Parathyroid adenoma (tissue), 2 donors: Measurements from ENCODE around the gene TEX22.

ENCODE experiments used
- H2AFZ ChIP-seq: fragments of 300-600 bp; sonication (generic); one replicate; pipeline ENCODE4 v1.7.0; 2017; ENCODE audit warnings: antibody characterized with exemption, mild to moderate bottlenecking
- H3K27ac ChIP-seq: fragments of 300-600 bp; sonication (generic); one replicate; pipeline ENCODE4 v1.7.0; 2017
- H3K27me3 ChIP-seq: fragments of 300-600 bp; sonication (generic); one replicate; pipeline ENCODE4 v1.7.0; 2017; ENCODE audit warnings: low read length; ENCODE audit not compliant: control insufficient read depth, insufficient read depth
- H3K36me3 ChIP-seq: fragments of 300-600 bp; sonication (generic); one replicate; pipeline ENCODE4 v1.7.0; 2017; ENCODE audit warnings: low read length; ENCODE audit not compliant: control insufficient read depth, insufficient read depth
- H3K4me1 ChIP-seq: fragments of 300-600 bp; sonication (generic); one replicate; pipeline ENCODE4 v1.7.0; 2017; ENCODE audit warnings: control low read depth
- H3K4me2 ChIP-seq: fragments of 300-600 bp; sonication (generic); one replicate; pipeline ENCODE4 v1.7.0; 2017; ENCODE audit warnings: low read length
- H3K4me3 ChIP-seq: fragments of 300-600 bp; sonication (generic); one replicate; pipeline ENCODE4 v1.7.0; 2017; ENCODE audit warnings: low read depth, low read length
- H3K79me2 ChIP-seq: fragments of 300-600 bp; sonication (generic); one replicate; pipeline ENCODE4 v1.7.0; 2017; ENCODE audit warnings: control low read depth
- H3K9ac ChIP-seq: fragments of 300-600 bp; sonication (generic); one replicate; pipeline ENCODE4 v1.7.0; 2017; ENCODE audit warnings: mild to moderate bottlenecking
- H3K9me3 ChIP-seq: fragments of 300-600 bp; sonication (generic); one replicate; pipeline ENCODE4 v1.7.0; 2017; ENCODE audit warnings: low read length; ENCODE audit not compliant: control insufficient read depth
- TF ChIP-seq, protein P1 (sequence below): fragments of 300-600 bp; sonication (generic); IDR thresholded peaks from one replicate; pipeline ENCODE4 v1.7.0; 2017; ENCODE audit warnings: antibody characterized with exemption, mild to moderate bottlenecking
- donor health status: primary hyperparathyroidism.

The TEX22 gene

GRCh38 chr14:105383083-105383730 lies 15.1 kb upstream of the TEX22 start:
- no peak overlapping the region for H3K27ac ChIP-seq
- H2AFZ ChIP-seq = no peak overlapping the region
- H3K36me3 ChIP-seq = no peaks in the 10 kb centered on the region
- no peak overlapping the region for H3K4me2 ChIP-seq
- no peaks in the 10 kb centered on the region for H3K4me1 ChIP-seq
- no peaks in the 10 kb centered on the region for H3K27me3 ChIP-seq
- H3K9ac ChIP-seq = no peak overlapping the region
- no peaks in the 10 kb centered on the region for H3K9me3 ChIP-seq
- TF ChIP-seq, protein P1, sequence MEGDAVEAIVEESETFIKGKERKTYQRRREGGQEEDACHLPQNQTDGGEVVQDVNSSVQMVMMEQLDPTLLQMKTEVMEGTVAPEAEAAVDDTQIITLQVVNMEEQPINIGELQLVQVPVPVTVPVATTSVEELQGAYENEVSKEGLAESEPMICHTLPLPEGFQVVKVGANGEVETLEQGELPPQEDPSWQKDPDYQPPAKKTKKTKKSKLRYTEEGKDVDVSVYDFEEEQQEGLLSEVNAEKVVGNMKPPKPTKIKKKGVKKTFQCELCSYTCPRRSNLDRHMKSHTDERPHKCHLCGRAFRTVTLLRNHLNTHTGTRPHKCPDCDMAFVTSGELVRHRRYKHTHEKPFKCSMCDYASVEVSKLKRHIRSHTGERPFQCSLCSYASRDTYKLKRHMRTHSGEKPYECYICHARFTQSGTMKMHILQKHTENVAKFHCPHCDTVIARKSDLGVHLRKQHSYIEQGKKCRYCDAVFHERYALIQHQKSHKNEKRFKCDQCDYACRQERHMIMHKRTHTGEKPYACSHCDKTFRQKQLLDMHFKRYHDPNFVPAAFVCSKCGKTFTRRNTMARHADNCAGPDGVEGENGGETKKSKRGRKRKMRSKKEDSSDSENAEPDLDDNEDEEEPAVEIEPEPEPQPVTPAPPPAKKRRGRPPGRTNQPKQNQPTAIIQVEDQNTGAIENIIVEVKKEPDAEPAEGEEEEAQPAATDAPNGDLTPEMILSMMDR = no peak
- no peaks in the 10 kb centered on the region for H3K79me2 ChIP-seq
- no peak overlapping the region for H3K4me3 ChIP-seq

- no peaks in the 10 kb centered on the region for H3K79me2 ChIP-seq
- no peaks in the 10 kb centered on the region for H3K4me1 ChIP-seq
- no peak overlapping the region for H2AFZ ChIP-seq
- H3K4me3 ChIP-seq = no peak overlapping the region
- H3K36me3 ChIP-seq = no peaks in the 10 kb centered on the region
- TF ChIP-seq, protein P1 = no peak
- H3K9ac ChIP-seq = no peak overlapping the region
- no peaks in the 10 kb centered on the region for H3K9me3 ChIP-seq
- no peak overlapping the region for H3K4me2 ChIP-seq
- no peak overlapping the region for H3K27ac ChIP-seq
- no peaks in the 10 kb centered on the region for H3K27me3 ChIP-seq
Observed at GRCh38 chr14:105384041-105384557, 14.2 kb upstream of the TEX22 start.

DNA sequence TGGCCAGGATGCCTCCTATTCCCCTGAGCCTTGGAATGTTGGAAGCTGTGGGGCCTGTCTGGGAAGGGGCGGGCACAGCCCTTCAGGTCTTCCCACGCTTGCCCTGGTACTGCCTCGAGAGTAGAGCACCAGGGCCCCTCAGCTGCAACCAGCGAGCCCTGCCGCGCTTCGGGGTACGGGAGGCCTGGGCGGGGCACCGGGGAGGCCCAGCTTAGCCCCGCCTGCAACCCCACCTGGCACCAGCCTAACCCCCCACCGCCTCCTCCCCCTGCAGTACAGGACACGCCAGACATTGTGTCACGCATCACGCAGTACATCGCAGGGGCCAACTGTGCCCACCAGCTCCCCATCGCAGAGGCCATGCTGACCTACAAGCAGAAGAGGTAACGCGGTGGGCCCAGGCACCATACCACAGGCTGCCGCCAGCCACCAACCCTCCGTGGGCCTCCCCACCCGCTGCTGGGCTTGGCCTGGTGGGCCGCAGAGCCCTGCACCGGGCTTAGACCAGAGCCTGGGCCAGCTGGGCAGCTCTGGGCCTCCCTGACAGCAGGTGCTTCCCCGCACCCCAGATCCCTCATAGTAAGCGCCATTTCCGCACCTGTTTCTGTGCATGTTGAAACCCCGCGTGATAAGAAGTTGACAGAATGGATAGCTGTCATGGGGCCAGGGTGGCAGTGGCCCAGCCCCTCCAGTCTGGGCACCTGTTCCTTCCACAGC lies 13.6 kb upstream of the TEX22 start:
- Histone ChIP-seq H2AFZ (no peak overlapping the region), H3K79me2 (no peaks in the 10 kb centered on the region), H3K9me3 (no peaks in the 10 kb centered on the region), H3K36me3 (no peaks in the 10 kb centered on the region), H3K27ac (no peak overlapping the region), H3K27me3 (no peaks in the 10 kb centered on the region), H3K4me2 (no peak overlapping the region), H3K4me3 (no peak overlapping the region), H3K9ac (no peak overlapping the region), H3K4me1 (no peaks in the 10 kb centered on the region)
- TF ChIP-seq, protein P1 = no peak

- Histone ChIP-seq H3K4me3 (no peak overlapping the region), H3K9me3 (no peaks in the 10 kb centered on the region), H3K27ac (no peak overlapping the region), H3K36me3 (no peaks in the 10 kb centered on the region), H3K9ac (no peak overlapping the region), H3K4me2 (no peak overlapping the region), H3K79me2 (no peaks in the 10 kb centered on the region), H3K27me3 (no peaks in the 10 kb centered on the region), H2AFZ (no peak overlapping the region), H3K4me1 (no peaks in the 10 kb centered on the region)
- TF ChIP-seq, protein P1 = no peak
Observed at GRCh38 chr14:105385322-105385637, 13.1 kb upstream of the TEX22 start.
